Hepatocyte (in vitro differentiated cells): ENCODE data around the gene NBAS. TPM values are rescaled to one million over a fixed set of nuclear protein-coding genes. Genes with fewer than 3 reads are reported as not detected.
"Not testable (repeated sequence)": the region's sequence is repeated elsewhere in the genome, so short reads cannot be mapped to it uniquely, and the experiment has no call there.

ENCODE experiments used
- DNase-seq: peaks from one replicate; pipeline ENCODE4 v3.0.0-alpha.2; 2016; ENCODE audit warnings: low spot score
- H2AFZ ChIP-seq: fragments of 200-600 bp; sonication (generic); 2 replicates; pipeline ENCODE4 v1.6.0; 2016; ENCODE audit warnings: antibody characterized with exemption, mild to moderate bottlenecking
- H3K27ac ChIP-seq: fragments of 200-600 bp; sonication (generic); 2 replicates; pipeline ENCODE4 v1.5.1; 2016; ENCODE audit warnings: mild to moderate bottlenecking
- H3K27me3 ChIP-seq: fragments of 200-600 bp; sonication (generic); 2 replicates; pipeline ENCODE4 v1.6.1; 2016
- H3K36me3 ChIP-seq: fragments of 200-600 bp; sonication (generic); replicated peaks from 2 replicates; pipeline ENCODE4 v1.5.1; 2016; ENCODE audit warnings: low read depth; ENCODE audit not compliant: insufficient read depth
- H3K4me1 ChIP-seq: fragments of 200-600 bp; sonication (generic); 2 replicates; pipeline ENCODE4 v1.5.1; 2016; ENCODE audit warnings: mild to moderate bottlenecking, moderate library complexity; ENCODE audit not compliant: insufficient read depth
- H3K4me2 ChIP-seq: fragments of 200-600 bp; sonication (generic); 2 replicates; pipeline ENCODE4 v1.6.0; 2016
- H3K4me3 ChIP-seq: fragments of 200-600 bp; sonication (generic); 2 replicates; pipeline ENCODE4 v1.5.1; 2016; ENCODE audit warnings: mild to moderate bottlenecking
- H3K79me2 ChIP-seq: fragments of 200-600 bp; sonication (generic); 2 replicates; pipeline ENCODE4 v1.6.0; 2017; ENCODE audit warnings: mild to moderate bottlenecking
- H3K9me2 ChIP-seq: fragments of 200-600 bp; sonication (generic); replicated peaks from 2 replicates; pipeline ENCODE4 v1.6.0; 2017; ENCODE audit warnings: mild to moderate bottlenecking; ENCODE audit not compliant: insufficient read depth
- H3K9me3 ChIP-seq: fragments of 200-600 bp; sonication (generic); 2 replicates; pipeline ENCODE4 v1.5.1; 2016; ENCODE audit warnings: low read depth, mild to moderate bottlenecking
- H4K20me1 ChIP-seq: fragments of 200-600 bp; sonication (generic); 2 replicates; pipeline ENCODE4 v1.6.0; 2016; ENCODE audit warnings: mild to moderate bottlenecking; ENCODE audit not compliant: insufficient read depth, poor library complexity, severe bottlenecking
- EZH2 ChIP-seq: fragments of 200-600 bp; sonication (generic); IDR thresholded peaks from 2 replicates; pipeline ENCODE4 v1.6.1; 2016; ENCODE audit warnings: antibody characterized with exemption, mild to moderate bottlenecking, borderline replicate concordance
- EZH2phosphoT487 ChIP-seq: fragments of 200-600 bp; sonication (generic); IDR thresholded peaks from one replicate; pipeline ENCODE4 v1.6.1; 2018; ENCODE audit warnings: antibody characterized with exemption, mild to moderate bottlenecking, low read depth, moderate library complexity; ENCODE audit not compliant: unreplicated experiment, severe bottlenecking
- WGBS: methylation state at CpG from one replicate; pipeline ENCODE4 v1.1.6; 2016; ENCODE audit warnings: low lambda C conversion rate; ENCODE audit errors: missing lambda C conversion rate; 5-methylcytosine and 5-hydroxymethylcytosine counted together
- polyA plus RNA-seq: library from polyadenylated mRNA; unstranded; fragments of >200 nt; fragmentation: Nextera tagmentation; extraction: Ambion mirVana; gene quantifications from 2 replicates; pipeline ENCODE4 v1.2.1, GENCODE V29; 2016
- total RNA-seq: library from RNA; depleted of rRNA; stranded (reverse); fragments of >200 nt; gene quantifications from 2 replicates; pipeline ENCODE4 v1.2.3, GENCODE V29; 2014
- TF ChIP-seq, protein P1 (sequence below): fragments of 200-600 bp; sonication (generic); IDR thresholded peaks from 2 replicates; pipeline ENCODE4 v1.5.1; 2016; ENCODE audit warnings: antibody characterized with exemption, mild to moderate bottlenecking; ENCODE audit not compliant: poor library complexity

Gene NBAS
- total and polyA plus RNA-seq, 2 experiments from 2014 or later: 20.8 to 47.2 TPM

DNA sequence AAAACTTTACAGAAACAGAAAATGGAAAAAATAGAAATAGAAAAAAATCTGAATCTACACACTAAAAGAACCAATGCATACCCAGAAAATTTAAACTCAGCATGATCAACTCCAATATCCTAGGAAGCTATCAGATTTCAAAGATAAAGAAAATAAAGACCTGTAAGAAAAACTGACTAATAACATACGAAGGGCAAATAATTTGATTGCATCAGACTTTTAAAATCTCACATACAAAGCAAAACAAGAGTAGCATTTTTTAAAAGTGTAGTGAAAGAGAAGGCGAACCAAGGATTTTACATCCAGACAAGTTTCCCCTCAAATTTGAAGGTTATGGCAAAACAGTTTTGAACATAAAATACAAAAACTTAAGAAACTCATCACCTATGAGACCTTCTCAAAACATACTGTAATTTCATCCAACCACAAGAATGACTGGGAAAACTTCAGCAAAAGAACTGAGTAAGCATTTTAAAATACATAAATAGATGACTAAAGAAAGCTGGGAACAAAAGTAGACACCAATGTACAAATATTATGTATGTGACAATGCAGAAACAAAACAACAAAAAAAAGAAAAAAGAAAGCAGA, 54.8 kb downstream of the NBAS start:
- Histone ChIP-seq H3K4me1 (no peaks in the 10 kb centered on the region), H3K36me3 (no peaks in the 10 kb centered on the region), H3K9me3 (no peaks in the 10 kb centered on the region), H2AFZ (no peak overlapping the region), H3K9me2 (no peaks in the 10 kb centered on the region), H3K4me2 (no peak overlapping the region), H3K27ac (no peak overlapping the region), H3K27me3 (no peaks in the 10 kb centered on the region), H3K79me2 (no peaks in the 10 kb centered on the region), H4K20me1 (no peaks in the 10 kb centered on the region), H3K4me3 (no peak overlapping the region)
- 84% methylated on average over 2 of the region's 2 CpGs for WGBS
- DNase-seq: no peak
- no peak for TF ChIP-seq EZH2
- TF ChIP-seq EZH2phosphoT487: no peak
- TF ChIP-seq, protein P1, sequence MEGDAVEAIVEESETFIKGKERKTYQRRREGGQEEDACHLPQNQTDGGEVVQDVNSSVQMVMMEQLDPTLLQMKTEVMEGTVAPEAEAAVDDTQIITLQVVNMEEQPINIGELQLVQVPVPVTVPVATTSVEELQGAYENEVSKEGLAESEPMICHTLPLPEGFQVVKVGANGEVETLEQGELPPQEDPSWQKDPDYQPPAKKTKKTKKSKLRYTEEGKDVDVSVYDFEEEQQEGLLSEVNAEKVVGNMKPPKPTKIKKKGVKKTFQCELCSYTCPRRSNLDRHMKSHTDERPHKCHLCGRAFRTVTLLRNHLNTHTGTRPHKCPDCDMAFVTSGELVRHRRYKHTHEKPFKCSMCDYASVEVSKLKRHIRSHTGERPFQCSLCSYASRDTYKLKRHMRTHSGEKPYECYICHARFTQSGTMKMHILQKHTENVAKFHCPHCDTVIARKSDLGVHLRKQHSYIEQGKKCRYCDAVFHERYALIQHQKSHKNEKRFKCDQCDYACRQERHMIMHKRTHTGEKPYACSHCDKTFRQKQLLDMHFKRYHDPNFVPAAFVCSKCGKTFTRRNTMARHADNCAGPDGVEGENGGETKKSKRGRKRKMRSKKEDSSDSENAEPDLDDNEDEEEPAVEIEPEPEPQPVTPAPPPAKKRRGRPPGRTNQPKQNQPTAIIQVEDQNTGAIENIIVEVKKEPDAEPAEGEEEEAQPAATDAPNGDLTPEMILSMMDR: no peak

DNA sequence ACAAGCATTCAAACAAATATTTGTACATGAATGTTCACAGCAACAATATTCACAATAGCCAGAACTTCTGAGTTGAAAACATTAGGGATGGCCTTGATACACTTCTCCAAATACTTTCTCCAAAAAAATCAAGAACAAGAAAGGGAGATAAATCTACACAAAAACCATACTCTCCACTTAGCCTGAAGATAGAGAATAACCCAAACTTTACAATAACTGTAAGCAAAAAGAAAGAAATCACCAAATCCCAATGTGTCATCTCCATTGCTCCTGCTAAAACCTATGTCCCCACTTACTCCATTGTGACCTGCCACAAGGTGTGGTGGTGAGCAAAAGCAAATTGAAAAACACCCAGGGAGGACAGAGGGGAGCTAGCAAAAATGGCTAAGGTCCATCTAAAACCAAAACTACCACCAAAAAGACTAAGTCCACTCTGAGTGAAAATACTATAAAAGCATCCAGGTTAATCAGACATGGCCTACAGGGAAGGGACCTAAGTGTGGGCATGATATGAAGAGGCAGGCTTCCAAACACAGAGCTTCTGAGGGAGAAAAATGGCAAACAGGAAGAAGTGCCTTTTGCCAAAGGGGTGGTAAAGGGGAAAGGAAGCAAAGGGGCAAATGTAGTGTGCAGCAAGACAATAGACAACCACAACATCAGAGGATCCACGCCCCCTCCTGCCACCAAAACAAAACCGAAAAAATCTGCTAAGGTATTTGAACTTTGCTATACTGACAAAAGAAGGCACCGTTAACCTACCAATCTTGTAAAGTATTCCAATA, 56.1 kb downstream of the NBAS start:
- Histone ChIP-seq H3K4me3 (no peak overlapping the region), H2AFZ (no peak overlapping the region), H3K27me3 (no peaks in the 10 kb centered on the region), H4K20me1 (no peaks in the 10 kb centered on the region), H3K36me3 (no peaks in the 10 kb centered on the region), H3K4me1 (no peaks in the 10 kb centered on the region), H3K9me3 (no peaks in the 10 kb centered on the region), H3K4me2 (no peak overlapping the region), H3K79me2 (no peaks in the 10 kb centered on the region), H3K9me2 (no peaks in the 10 kb centered on the region), H3K27ac (no peak overlapping the region)
- TF ChIP-seq EZH2phosphoT487 (no peak), EZH2 (no peak)
- TF ChIP-seq, protein P1: no peak
- no peak for DNase-seq
- WGBS: 84% methylated on average over 3 of the region's 3 CpGs

DNA sequence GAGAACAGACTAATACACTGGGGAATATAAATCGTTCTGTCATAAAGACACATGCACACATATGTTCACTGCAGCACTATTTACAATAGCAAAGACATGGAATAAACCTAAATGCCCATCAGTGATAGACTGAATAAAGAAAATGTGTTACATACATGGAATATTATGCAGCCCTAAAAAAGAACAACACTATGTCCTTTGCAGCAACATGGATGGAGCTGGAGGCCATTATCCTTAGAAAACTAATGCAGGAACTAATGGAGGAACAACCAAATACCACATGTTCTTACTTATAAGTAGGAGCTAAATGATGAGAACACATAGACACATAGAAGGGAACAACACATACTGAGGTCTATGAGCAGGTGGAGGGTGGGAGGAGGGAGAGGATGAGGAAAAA, 61.9 kb downstream of the NBAS start:
- not testable (repeated sequence) for H3K27ac ChIP-seq, H3K79me2 ChIP-seq, H3K36me3 ChIP-seq, H3K4me1 ChIP-seq, DNase-seq, H3K9me2 ChIP-seq, H3K27me3 ChIP-seq, H3K4me2 ChIP-seq, H3K4me3 ChIP-seq, H3K9me3 ChIP-seq, H2AFZ ChIP-seq, H4K20me1 ChIP-seq
- 95% methylated on average over 1 of the region's 1 CpG for WGBS

DNA sequence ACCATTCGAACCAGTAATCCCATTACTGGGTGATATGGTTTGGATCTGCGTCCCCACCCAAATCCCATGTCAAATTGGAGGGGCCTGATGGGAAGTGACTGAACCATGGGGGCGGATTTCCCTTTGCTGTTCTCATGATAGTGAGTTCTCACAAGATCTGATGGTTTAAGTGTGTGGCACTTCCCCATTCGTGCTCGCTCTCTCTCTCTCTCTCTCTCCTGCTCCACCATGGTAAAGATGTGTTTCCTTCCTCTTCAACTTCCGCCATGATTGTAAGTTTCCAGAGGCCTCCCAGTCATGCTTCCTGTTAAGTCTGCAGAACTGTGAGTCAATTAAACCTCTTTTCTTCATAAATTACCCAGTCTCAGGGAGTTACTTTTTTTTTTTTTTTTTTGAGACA, 62.6 kb downstream of the NBAS start:
- no peaks in the 10 kb centered on the region for H3K36me3 ChIP-seq
- no peak overlapping the region for H3K4me2 ChIP-seq
- no peak overlapping the region for H3K4me3 ChIP-seq
- H3K9me2 ChIP-seq: no peaks in the 10 kb centered on the region
- H3K9me3 ChIP-seq: no peaks in the 10 kb centered on the region
- TF ChIP-seq, protein P1: no peak
- TF ChIP-seq EZH2 (no peak), EZH2phosphoT487 (no peak)
- H4K20me1 ChIP-seq: no peaks in the 10 kb centered on the region
- no peak for DNase-seq
- H3K4me1 ChIP-seq: no peaks in the 10 kb centered on the region
- H3K27me3 ChIP-seq: no peaks in the 10 kb centered on the region
- H3K79me2 ChIP-seq: no peaks in the 10 kb centered on the region
- whole genome bisulfite sequencing: over 99% methylated on average over 6 of the region's 6 CpGs
- no peak overlapping the region for H3K27ac ChIP-seq
- no peak overlapping the region for H2AFZ ChIP-seq
